CD4-positive, alpha-beta T cell treated with Interleukin-6 at 100 ng/mL for 8 hours (primary cell): ENCODE measurements around the gene DDX6.
A peak's percentile ranks its signal among the peaks of the same experiment; 100 is the strongest.
"Not testable (repeated sequence)": the region's sequence is repeated elsewhere in the genome, so short reads cannot be mapped to it uniquely, and the experiment has no call there.

Experiments used
- DNase-seq: peaks from one replicate; pipeline ENCODE4 v3.0.0-alpha.2; 2020; ENCODE audit warnings: mixed read lengths, low spot score

The DDX6 gene

DNA sequence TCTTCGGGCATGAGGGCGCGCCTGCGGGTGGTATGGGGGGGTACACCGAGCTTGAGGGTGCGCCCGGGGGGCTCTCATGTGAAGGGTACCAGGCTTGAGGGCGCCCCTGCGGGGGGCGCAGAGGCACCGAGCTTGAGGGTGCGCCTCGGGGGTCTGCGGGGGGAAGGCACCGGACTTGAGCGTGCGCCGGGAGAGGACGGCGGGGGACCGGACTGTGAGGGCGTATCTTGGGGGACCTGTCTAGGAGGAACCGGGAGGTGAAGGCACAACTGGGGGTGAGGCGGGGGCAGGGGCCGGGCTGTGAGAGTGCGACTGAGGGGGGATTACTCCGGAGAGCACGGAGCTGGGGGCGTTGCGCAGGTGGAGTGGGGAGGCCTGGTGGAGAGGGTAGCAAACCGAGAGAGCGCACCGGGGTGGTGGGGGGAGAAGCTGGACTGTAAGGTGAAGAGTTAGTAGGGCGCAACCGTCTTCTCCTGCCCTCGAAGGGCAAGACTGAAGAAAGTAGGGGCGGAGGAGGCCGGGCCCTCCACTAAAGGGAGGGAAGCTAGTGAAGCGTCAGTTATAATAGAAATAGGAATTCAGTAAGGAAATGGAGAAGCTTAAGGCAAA is 1.1 kb upstream of the DDX6 start:
- DNase-seq, result peak; percentile 11

DNA sequence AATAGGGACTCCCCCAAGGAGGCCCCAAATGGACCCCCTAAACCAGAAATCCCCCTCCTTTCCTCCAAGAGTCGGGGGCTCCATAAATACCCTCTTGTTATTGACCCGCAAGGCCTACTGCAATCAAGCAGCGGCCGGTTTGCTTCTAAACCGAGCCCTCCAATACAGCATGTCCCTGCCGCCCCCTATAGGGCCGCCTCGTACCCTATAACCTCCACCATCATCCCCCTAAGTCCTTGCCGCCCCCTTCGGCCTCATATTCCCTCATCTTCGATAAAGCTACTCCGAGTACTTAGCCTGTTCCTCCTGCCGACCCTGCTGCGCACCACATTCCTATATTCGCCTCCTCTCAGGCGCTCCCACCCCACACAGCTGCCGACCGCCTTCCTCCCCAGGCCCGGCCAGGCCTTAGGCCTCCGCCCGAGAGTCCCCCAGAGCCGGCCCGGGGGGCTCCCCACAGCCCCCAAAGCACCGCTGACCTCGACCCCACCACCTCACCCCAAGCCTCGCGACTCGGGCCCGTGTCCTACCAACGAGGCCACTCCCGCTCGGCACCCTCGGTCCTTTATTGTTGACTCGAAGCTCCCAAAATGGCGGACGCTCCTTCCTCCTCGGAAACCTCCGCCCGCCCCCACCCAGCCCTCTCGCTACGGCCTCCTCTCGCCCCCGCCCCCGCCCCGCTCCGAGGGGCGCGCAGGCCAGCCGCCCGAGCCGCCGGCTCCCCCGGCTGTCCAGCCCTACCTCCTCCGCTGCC is 430 bp downstream of the DDX6 start:
- peak; percentile 59 for DNase-seq

DNA sequence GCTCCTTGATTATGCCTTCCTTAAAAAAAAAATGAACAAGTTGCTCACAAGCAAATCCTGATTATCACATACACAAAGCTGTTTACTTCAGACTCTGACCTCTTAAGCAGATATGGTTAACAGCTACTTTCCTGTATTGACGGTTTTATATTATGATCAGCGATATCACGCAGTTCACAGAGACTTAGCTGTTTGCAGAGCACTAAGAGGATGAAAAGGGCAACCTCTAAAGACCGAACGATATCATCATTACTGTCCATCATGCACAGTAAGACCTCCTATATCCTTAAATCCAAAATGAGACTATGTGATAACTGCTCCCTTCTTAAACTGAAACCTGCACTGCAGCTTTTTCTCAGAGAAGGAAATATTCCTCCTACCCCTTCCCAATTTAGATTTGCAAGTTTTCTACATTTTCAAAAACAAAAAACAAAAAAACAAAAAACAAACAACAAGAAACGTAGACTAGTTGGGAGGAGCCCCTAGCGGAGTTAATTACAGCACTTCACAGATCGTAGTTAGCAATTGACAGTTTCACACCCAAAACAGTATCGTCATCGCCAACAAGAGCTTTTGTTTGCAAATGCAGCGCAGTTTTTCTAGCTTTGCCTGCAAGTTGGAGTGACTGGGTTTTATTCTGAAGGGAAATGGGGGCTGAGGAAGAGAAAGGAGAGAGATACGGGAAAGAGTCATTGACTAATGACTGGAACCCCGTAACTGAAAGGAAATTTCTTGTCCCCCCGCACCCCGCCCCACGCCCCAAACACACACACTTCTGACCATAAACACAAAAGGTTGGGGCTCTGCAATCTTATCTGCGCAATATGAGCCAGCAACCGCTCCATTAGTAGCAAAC is 1.2 kb downstream of the DDX6 start:
- DNase-seq, result peak; percentile 45

DNA sequence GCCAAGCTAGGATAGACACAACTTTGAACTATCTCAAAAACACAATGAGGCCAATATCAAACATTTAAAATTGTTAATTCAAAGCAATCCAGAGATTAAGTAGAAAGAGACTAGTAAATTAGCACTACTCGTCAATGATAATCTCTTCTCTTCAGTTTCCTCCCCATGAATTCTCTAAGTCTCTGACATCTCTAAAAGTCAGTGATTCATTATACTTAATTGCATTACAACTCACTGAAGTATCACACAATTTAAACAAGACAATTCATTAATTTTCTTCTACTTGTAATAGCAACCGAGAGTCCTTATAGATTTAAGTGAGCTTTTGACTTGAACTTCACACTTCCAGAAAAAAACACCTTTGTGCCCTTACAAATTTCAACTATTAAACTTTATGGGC is 4.3 kb downstream of the DDX6 start:
- no peak for DNase-seq

- no peak for DNase-seq
Measured at GRCh38 chr11:118785362-118785761, 5.6 kb downstream of the DDX6 start.

DNA sequence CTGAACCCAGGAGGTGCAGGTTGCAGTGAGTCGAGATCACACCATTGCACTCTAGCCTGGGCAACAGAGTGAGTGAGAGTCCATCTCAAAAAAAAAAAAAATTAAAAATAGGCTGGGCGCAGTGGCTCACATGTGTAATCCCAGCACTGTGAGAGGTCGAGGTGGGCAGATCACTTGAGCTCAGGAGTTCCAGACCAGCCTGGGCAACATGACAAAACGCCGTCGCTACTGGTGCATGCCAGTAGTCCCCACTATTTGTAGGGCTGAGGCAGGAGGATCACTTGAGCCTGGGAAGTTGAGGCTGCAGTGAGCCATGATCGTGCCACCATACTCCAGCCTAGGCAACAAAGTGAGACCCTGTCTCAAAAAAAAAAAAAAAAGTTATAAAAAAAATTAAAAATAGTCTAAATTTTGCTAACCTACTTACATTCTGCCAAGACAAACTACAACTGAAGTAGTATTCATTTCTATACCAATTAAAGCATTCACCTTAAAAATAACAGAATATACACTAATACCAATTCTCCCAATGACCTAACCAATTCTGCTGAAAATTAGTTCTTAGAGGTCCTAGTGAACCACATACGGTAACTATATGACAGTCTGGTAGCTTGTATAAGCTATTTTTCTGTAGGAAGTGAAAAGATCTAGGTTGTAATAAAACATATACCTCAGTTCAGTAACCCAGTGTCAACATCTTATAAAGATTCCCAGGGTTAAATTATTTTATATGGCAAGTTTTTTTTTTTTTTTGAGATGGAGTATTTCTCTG is 7.1 kb downstream of the DDX6 start:
- DNase-seq, result no peak

DNA sequence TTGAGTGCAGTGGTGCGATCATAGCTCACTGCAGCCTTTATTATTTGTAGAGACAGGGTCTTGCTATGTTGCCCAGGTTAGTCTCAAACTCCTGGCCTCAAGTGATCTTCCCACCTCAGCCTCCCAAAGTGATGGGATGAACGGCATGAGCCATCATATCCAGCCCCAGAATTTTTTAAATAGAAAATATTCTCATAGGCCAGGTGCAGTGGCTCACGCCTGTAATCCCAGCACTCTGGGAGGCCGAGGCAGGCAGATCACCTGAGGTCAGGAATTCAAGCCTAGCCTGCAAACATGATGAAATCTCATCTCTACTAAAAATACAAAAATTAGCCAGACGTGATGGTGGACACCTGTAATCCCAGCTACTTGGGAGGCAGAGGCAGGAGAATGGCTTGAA is 7.6 kb downstream of the DDX6 start:
- not testable (repeated sequence) for DNase-seq

DNA sequence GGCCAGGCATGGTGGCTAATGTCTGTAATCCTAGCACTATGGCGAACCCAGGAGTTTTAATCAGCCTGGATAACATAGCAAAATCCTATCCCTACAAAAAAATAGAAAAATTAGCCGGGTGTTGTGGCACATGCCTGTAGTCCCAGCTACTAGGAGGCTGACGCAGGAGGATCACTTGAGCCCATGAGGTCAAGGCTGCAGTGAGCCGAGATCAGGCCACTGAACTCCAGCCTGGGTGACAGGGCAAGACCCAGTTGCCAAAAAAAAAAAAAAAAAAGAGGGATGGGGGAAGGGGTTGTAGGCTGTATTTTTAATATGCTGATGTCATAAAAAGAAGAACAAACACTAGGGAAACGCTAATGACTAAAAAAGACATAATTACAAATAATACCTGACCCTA is 12.1 kb downstream of the DDX6 start:
- no peak for DNase-seq

- no peak for DNase-seq
Measured at GRCh38 chr11:118774032-118774431, 16.9 kb downstream of the DDX6 start.

- no peak for DNase-seq
Measured at GRCh38 chr11:118771547-118772288, 19.2 kb downstream of the DDX6 start.

- no peak for DNase-seq
Measured at GRCh38 chr11:118768690-118769089, 22.3 kb downstream of the DDX6 start.

- no peak for DNase-seq
Measured at GRCh38 chr11:118766035-118766434, 24.9 kb downstream of the DDX6 start.

DNA sequence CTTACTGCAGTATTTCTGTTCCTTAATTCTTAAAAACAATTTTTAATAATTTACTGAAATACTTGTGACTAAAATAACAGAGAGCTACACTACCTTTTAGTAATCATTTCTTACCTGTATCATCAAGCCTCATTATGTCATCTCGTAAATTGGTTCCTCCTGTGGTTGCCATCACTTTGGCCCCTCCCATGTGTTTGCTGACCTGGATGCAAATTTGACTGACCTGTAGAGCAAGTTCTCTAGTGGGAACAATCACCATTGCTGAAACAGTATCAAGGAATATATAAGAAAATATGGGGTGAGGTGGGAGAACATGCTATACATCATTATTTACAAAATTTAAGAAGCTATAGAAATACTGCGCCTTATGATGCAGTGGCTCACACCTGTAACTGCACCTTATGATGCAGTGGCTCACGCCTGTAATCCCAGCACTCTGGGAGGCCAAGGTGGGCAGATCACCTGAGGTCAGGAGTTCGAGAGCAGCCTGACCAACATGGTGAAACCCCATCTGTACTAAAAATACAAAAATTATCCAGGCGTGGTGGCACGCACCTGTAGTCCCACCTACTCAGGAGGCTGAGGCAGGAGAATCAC is 25.8 kb downstream of the DDX6 start:
- not testable (repeated sequence) for DNase-seq

DNA sequence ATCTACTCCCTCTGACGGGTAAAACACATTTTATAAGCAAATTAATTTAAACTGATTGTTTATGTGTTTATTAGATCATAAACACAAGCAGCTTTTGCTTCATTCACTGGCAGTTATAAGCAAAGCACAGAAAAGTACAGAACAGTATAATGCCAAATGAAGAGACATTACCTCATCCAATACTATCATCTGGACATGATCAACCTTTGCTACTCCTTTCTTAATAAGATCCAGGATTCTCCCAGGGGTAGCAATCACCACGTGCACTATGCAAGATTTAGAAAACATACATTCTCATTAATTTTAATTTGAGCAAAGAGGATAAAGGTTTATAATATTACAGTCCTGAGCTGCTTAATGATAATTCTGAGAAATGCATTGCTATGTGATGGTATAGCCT is 27.9 kb downstream of the DDX6 start:
- no peak for DNase-seq

DNA sequence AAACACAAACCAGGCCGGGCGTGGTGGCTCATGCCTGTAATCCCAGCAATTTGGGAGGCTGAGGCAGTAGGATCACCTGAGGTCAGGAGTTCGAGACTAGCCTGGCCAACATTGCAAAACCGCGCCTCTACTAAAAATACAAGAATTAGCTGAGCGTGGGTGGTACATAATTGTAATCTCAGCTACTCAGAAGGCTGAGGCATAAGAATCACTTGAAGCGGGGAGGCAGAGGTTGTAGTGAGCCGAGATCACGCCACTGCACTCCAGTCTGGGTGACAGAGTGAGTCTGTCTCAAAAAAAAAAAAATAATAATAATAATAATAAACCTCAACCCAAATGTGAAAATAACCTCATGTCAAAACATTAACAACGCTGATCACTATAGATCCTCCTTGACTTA is 29.0 kb downstream of the DDX6 start:
- DNase-seq, result not testable (repeated sequence)

DNA sequence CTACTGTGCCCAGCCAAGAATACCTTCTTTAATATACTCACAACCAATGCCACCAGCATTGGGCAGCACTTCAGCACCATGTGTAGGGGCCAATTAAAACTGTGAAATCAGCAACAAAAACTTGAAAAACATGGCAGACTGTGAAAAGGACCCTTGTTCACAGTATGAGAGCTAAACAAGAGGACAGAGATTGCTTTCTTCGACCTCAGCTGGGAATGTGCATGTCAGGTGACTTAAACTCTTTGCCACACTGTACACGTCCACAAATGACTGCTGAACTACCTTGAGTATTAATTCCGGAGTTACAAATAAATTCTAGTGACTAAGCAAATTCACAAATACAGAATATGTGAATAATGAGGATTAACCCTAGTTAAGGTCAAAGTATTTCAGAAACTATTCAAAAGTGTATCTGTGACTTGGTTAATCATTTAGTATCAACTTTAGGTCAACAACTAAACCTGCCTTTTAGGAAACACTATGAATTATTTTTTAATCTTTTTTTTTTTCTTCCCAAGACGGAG is 33.0 kb downstream of the DDX6 start:
- no peak for DNase-seq

GRCh38 chr11:118752654-118753053 is 38.3 kb downstream of the DDX6 start:
- DNase-seq, result no peak

DNA sequence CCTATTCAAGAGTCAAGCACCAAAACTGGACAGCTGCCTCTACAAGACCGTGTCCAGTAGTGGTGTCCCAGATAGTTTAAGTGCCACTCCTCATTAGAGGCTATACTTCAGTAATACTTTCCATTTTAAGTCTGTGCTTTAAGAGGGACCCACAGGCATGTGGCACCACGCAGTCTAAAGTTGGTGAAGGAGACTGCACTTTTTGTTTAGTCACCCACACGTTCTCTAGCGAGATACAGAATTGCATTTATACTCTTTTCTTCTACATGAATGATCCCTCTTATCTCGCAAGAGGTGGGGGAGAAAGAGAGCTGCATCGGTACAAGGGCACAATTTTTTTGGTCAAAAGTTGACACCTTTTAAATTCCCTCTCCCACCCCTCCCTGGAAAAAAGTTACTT is 41.5 kb downstream of the DDX6 start:
- no peak for DNase-seq

DNA sequence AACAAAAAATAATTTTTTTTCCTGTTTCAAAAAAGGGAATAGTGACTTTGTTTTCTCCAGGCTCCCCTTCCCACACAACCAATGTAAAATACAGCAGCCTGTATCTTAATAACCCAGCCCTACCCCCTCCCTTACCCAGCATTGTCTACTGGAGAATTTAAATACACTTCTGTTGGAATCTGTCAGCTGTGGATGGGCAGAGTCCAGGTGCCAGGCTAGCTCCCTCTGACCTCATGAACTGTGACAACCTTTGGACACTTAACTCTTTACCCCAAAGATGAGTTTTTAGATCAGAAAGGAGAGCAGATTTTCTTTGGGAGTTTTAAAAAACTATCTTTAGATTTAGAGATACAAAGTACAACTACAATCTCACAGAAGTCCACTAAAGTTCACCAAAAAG is 42.9 kb downstream of the DDX6 start:
- no peak for DNase-seq

DNA sequence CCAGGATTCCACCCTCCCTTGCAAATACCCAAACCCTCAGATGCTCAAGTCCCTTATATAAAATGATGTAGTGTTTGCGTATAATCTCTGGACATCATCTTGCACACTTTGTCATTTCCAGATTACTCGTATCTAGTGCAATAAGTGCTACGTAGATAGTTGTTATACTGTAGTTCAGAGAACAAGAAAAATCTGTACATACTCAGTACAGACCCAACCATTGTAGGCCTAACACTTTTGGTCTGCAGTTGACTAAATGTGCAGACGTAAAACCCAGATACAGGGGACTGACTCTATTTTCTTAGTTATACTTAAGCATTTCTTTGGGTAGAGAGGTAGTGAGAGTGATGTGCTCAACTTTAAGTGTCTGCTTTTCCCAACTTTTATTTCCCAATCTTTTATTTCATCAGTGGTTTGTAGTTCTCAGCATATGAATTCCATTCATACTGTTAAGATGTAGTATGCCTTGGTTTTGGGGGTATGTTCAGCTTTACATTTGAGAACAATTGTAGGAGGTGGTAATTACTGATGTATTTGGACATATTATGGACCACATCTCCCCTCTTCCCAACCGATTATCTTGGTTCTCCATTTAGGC is 43.9 kb downstream of the DDX6 start:
- DNase-seq, result no peak
